SK-N-SH treated with all-trans-retinoic acid at 6 μM for 48 hours (cell line): Measurements from ENCODE around the gene ZMYND8.

Source experiments
- ATAC-seq: fragments of 200-7000 bp; cut with Tn5 transposase; 3 replicates; pipeline ENCODE4 v1.9.1; 2020; ENCODE audit warnings: mild to moderate bottlenecking, moderate library complexity
- ARNTL ChIP-seq: fragments of 450-650 bp; formaldehyde crosslinking; IDR thresholded peaks from 2 replicates; pipeline ENCODE4 v1.5.0; 2020; ENCODE audit warnings: low read depth, mild to moderate bottlenecking, moderate library complexity, borderline replicate concordance
- BACH2 ChIP-seq: fragments of 250-450 bp; sonication (Bioruptor Pico); IDR thresholded peaks from 2 replicates; pipeline ENCODE4 v1.9.0; 2021; ENCODE audit warnings: mild to moderate bottlenecking, borderline replicate concordance
- CSDC2 ChIP-seq: fragments of 250-450 bp; sonication (Bioruptor Pico); IDR thresholded peaks from 2 replicates; pipeline ENCODE4 v1.5.0; 2020; ENCODE audit warnings: mild to moderate bottlenecking, moderate library complexity
- CSRNP3 ChIP-seq: fragments of 250-450 bp; sonication (Bioruptor Pico); IDR thresholded peaks from 2 replicates; pipeline ENCODE4 v1.5.1; 2021; ENCODE audit warnings: mild to moderate bottlenecking, moderate library complexity
- ESRRG ChIP-seq: fragments of 250-450 bp; sonication (Bioruptor Pico); IDR thresholded peaks from 2 replicates; pipeline ENCODE4 v1.6.1; 2021; ENCODE audit warnings: mild to moderate bottlenecking
- GLIS3 ChIP-seq: fragments of 250-450 bp; sonication (Bioruptor Pico); IDR thresholded peaks from 2 replicates; pipeline ENCODE4 v1.5.0; 2020; ENCODE audit warnings: mild to moderate bottlenecking, moderate library complexity
- ISL1 ChIP-seq: fragments of 250-450 bp; sonication (Bioruptor Pico); IDR thresholded peaks from 2 replicates; pipeline ENCODE4 v2.1.2; 2022; ENCODE audit warnings: mild to moderate bottlenecking, moderate library complexity
- OSR1 ChIP-seq: fragments of 250-450 bp; sonication (Bioruptor Pico); IDR thresholded peaks from 2 replicates; pipeline ENCODE4 v1.8.0; 2022; ENCODE audit warnings: moderate library complexity, mild to moderate bottlenecking, inconsistent platforms
- POU6F1 ChIP-seq: fragments of 250-450 bp; sonication (Bioruptor Pico); IDR thresholded peaks from 2 replicates; pipeline ENCODE4 v1.8.0; 2021; ENCODE audit warnings: low read depth, mild to moderate bottlenecking, moderate library complexity, borderline replicate concordance
- PPARA ChIP-seq: fragments of 250-450 bp; sonication (Bioruptor Pico); IDR thresholded peaks from 2 replicates; pipeline ENCODE4 v1.5.0; 2020; ENCODE audit warnings: mild to moderate bottlenecking, borderline replicate concordance
- RARB ChIP-seq: fragments of 250-450 bp; sonication (Bioruptor Pico); IDR thresholded peaks from 2 replicates; pipeline ENCODE4 v1.8.0; 2021; ENCODE audit warnings: mild to moderate bottlenecking, moderate library complexity
- TCF4 ChIP-seq: fragments of 250-450 bp; sonication (Bioruptor Pico); IDR thresholded peaks from 2 replicates; pipeline ENCODE4 v1.8.0; 2021; ENCODE audit warnings: mild to moderate bottlenecking, moderate library complexity, borderline replicate concordance
- TSHZ2 ChIP-seq: fragments of 250-450 bp; sonication (Bioruptor Pico); IDR thresholded peaks from 2 replicates; pipeline ENCODE4 v1.5.0; 2020; ENCODE audit warnings: mild to moderate bottlenecking, moderate library complexity
- ZC3H10 ChIP-seq: fragments of 250-450 bp; sonication (Bioruptor Pico); IDR thresholded peaks from 2 replicates; pipeline ENCODE4 v1.5.1; 2021; ENCODE audit warnings: mild to moderate bottlenecking, moderate library complexity
- ZFP3 ChIP-seq: fragments of 250-450 bp; sonication (Bioruptor Pico); IDR thresholded peaks from 2 replicates; pipeline ENCODE4 v1.5.0; 2020; ENCODE audit warnings: mild to moderate bottlenecking, moderate library complexity
- ZFP30 ChIP-seq: fragments of 450-650 bp; formaldehyde crosslinking; IDR thresholded peaks from 2 replicates; pipeline ENCODE4 v1.5.0; 2022; ENCODE audit warnings: mild to moderate bottlenecking, moderate library complexity
- ZNF8 ChIP-seq: fragments of 450-650 bp; formaldehyde crosslinking; IDR thresholded peaks from 2 replicates; pipeline ENCODE4 v1.5.0; 2020; ENCODE audit warnings: mild to moderate bottlenecking, moderate library complexity
- TF ChIP-seq, protein P1 (sequence below): fragments of 250-450 bp; sonication (Bioruptor Pico); IDR thresholded peaks from 2 replicates; pipeline ENCODE4 v1.8.0; 2020; ENCODE audit warnings: mild to moderate bottlenecking, moderate library complexity, borderline replicate concordance
- TF ChIP-seq, protein P2 (sequence below): fragments of 250-450 bp; sonication (Bioruptor Pico); IDR thresholded peaks from 2 replicates; pipeline ENCODE4 v1.5.1; 2020; ENCODE audit warnings: low read depth, mild to moderate bottlenecking, moderate library complexity

ZMYND8 gene

GRCh38 chr20:47330933-47331708 is 25.4 kb downstream of the ZMYND8 start:
- ATAC-seq, result peak; percentile 30

GRCh38 chr20:47330071-47330470 is 26.4 kb downstream of the ZMYND8 start:
- no peak for TF ChIP-seq TCF4 (CRISPR knock-in tag)
- TF ChIP-seq CSDC2 (CRISPR knock-in tag), result no peak
- TF ChIP-seq ZNF8 (CRISPR knock-in tag), result no peak
- TF ChIP-seq, all 23 proteins: peak for 0
- no peak for ATAC-seq

More at GRCh38 chr20:47330933-47331708, 25.4 kb downstream of the ZMYND8 start:
- no peak for TF ChIP-seq ZFP30
- no peak for TF ChIP-seq BACH2
- no peak for TF ChIP-seq ZFP3 (CRISPR knock-in tag)
- TF ChIP-seq ISL1, result no peak
- TF ChIP-seq CSRNP3, result no peak
- TF ChIP-seq PPARA (CRISPR knock-in tag), result no peak
- no peak for TF ChIP-seq RARB (CRISPR knock-in tag)
- no peak for TF ChIP-seq GLIS3 (CRISPR knock-in tag)
- TF ChIP-seq POU6F1 (CRISPR knock-in tag), result no peak
- TF ChIP-seq, protein P1, sequence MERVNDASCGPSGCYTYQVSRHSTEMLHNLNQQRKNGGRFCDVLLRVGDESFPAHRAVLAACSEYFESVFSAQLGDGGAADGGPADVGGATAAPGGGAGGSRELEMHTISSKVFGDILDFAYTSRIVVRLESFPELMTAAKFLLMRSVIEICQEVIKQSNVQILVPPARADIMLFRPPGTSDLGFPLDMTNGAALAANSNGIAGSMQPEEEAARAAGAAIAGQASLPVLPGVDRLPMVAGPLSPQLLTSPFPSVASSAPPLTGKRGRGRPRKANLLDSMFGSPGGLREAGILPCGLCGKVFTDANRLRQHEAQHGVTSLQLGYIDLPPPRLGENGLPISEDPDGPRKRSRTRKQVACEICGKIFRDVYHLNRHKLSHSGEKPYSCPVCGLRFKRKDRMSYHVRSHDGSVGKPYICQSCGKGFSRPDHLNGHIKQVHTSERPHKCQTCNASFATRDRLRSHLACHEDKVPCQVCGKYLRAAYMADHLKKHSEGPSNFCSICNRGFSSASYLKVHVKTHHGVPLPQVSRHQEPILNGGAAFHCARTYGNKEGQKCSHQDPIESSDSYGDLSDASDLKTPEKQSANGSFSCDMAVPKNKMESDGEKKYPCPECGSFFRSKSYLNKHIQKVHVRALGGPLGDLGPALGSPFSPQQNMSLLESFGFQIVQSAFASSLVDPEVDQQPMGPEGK (CRISPR knock-in tag), result no peak
- no peak for TF ChIP-seq TSHZ2
- no peak for TF ChIP-seq ESRRG
- TF ChIP-seq ZC3H10 (CRISPR knock-in tag), result no peak
- TF ChIP-seq, protein P2, sequence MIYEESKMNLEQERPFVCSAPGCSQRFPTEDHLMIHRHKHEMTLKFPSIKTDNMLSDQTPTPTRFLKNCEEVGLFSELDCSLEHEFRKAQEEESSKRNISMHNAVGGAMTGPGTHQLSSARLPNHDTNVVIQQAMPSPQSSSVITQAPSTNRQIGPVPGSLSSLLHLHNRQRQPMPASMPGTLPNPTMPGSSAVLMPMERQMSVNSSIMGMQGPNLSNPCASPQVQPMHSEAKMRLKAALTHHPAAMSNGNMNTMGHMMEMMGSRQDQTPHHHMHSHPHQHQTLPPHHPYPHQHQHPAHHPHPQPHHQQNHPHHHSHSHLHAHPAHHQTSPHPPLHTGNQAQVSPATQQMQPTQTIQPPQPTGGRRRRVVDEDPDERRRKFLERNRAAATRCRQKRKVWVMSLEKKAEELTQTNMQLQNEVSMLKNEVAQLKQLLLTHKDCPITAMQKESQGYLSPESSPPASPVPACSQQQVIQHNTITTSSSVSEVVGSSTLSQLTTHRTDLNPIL (CRISPR knock-in tag), result no peak
- no peak for TF ChIP-seq TCF4 (CRISPR knock-in tag)
- no peak for TF ChIP-seq ARNTL (CRISPR knock-in tag)
- no peak for TF ChIP-seq OSR1 (CRISPR knock-in tag)

DNA sequence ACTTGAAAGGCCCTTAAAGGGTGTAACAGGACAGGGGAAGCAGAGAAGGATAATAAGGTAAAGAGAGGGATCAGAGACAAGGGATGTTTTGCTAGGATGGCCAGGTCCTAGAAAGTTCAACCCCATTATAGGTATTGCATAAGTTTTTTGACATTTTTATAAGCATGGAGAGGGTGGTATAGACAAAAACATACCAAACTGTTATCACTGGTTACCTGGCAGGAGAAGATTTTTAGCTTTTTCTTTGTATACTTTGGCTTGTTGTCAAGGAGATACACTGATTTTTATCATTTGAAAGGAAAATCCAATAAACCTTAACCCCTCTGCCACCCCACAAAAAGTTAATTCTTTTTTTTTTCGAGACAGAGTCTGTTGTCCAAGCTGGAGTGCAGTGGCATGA is 28.4 kb downstream of the ZMYND8 start:
- no peak for TF ChIP-seq ARNTL (CRISPR knock-in tag)
- peak; percentile 62 for TF ChIP-seq ISL1
- peak; percentile 54; the same call in 1 of the 2 replicates for TF ChIP-seq CSDC2 (CRISPR knock-in tag)
- TF ChIP-seq ZNF8 (CRISPR knock-in tag), result no peak
- TF ChIP-seq, all 23 proteins: peak for 2
- ATAC-seq, result no peak

DNA sequence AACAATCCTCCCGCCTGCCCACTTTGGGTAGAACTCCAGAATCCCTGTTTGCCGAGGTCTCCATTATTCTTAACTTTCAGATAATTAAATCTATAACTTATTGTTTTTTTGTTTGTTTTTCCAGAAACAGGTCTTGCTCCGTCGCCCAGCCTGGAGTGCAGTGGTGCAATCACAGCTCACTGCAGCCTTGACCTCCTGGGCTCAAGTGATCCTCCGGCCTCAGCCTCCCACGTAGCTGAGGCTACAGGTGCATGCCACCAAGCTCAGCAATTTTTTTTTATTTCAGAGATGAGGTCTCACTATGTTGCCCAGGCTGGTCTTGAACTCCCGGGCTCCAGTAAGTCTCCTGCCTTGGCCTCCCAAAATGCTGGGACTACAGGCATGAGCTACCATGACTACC is 28.8 kb downstream of the ZMYND8 start:
- no peak for ATAC-seq
- TF ChIP-seq BACH2, result no peak
- no peak for TF ChIP-seq ZNF8 (CRISPR knock-in tag)
- TF ChIP-seq CSDC2 (CRISPR knock-in tag), result no peak
- TF ChIP-seq CSRNP3, result no peak
- TF ChIP-seq TCF4 (CRISPR knock-in tag), result no peak
- TF ChIP-seq OSR1 (CRISPR knock-in tag), result no peak
- no peak for TF ChIP-seq ESRRG
- no peak for TF ChIP-seq ARNTL (CRISPR knock-in tag)
